Measurements from ENCODE around the gene ANO4.

The ANO4 gene

DNA sequence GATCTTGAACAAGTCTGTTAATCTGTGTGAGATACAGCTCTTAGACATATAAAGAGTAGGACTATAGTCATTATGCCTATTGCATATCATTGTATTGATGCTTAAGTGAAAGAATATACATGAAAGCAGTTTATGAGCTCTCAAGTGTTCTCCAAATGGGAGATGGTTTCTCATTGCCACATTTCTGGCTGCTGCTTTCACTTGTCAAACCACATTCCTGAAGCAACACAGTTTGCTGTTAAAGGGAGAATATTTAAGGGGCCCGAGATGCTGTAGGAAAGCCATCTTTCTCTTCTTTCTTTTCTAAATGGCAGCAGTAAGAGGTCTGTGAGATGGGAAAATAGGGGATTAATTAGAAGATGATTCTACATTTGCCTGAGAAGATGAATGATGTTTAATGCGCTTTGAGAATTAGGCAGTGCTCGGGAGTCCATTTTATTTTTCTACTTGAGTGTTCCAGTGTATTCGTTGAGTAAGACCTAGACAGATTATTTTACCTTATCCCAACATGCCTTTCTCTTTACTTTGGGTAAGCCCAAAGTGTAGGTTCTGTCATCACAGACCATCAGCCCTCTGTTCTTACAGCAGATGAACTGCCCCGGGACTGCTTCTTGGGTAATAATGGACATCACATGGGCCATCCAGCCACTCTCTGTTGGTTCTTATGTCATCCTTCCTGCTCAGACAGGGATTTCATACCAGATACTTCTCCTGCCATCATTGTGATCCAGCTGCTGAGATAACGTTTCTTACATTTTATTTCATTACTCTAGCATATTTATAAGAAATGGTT, 35.6 kb downstream of the ANO4 start:
- Histone ChIP-seq H3K27ac (no peak overlapping the region), H3K4me3 (no peak overlapping the region)
- no peak for DNase-seq (ENCODE audit: low spot score)
- TF ChIP-seq, protein P1, sequence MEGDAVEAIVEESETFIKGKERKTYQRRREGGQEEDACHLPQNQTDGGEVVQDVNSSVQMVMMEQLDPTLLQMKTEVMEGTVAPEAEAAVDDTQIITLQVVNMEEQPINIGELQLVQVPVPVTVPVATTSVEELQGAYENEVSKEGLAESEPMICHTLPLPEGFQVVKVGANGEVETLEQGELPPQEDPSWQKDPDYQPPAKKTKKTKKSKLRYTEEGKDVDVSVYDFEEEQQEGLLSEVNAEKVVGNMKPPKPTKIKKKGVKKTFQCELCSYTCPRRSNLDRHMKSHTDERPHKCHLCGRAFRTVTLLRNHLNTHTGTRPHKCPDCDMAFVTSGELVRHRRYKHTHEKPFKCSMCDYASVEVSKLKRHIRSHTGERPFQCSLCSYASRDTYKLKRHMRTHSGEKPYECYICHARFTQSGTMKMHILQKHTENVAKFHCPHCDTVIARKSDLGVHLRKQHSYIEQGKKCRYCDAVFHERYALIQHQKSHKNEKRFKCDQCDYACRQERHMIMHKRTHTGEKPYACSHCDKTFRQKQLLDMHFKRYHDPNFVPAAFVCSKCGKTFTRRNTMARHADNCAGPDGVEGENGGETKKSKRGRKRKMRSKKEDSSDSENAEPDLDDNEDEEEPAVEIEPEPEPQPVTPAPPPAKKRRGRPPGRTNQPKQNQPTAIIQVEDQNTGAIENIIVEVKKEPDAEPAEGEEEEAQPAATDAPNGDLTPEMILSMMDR (IDR thresholded peaks at IDR 0.05), result no peak

DNA sequence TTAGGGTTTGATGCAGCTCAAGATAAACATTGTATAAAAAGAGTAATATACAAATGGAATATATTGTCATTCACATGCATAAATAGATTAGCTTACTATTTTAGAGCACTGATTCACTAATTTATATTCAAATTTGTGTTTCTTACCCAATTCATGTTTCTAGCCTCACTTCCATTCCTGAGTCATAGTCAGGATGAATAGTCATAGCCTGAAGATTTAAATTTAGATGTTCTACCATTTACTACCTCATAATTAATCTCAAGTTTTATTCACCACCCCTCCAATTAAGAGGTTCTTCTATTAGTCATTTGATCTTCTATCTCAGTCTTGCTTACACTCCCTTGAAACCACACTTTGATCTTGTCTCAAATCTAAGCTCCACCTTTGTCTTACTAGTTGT, 38.7 kb downstream of the ANO4 start:
- DNase-seq (ENCODE audit: low spot score), result no peak

DNA sequence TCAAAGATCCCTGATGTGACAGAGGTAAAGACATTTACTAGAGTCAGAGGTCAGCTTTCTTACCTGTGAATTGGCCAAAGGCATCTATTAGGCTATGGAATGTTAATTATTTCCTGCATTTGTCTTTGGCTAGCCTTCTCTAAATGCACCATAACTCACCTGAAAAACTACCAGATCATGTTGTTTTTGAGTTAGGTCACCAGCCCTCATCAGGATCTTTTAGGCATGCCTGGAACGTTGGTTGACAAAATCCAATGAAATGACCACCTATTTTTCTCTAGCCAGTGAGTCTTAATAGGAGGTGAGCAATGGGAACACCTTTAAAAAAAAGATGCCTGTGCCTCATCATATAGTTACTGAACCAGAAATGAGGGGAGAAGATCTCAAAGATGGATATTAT, 46.2 kb downstream of the ANO4 start:
- H3K4me3 ChIP-seq, result no peak overlapping the region
- no peak overlapping the region for H3K27ac ChIP-seq
- TF ChIP-seq, protein P1 (IDR thresholded peaks at IDR 0.05), result no peak
- no peak for DNase-seq (ENCODE audit: low spot score)

More for the DNA sequence above, 38.7 kb downstream of the ANO4 start:
- no peak overlapping the region for H3K4me3 ChIP-seq
- TF ChIP-seq, protein P1 (IDR thresholded peaks at IDR 0.05), result no peak
- H3K27ac ChIP-seq, result no peak overlapping the region

DNA sequence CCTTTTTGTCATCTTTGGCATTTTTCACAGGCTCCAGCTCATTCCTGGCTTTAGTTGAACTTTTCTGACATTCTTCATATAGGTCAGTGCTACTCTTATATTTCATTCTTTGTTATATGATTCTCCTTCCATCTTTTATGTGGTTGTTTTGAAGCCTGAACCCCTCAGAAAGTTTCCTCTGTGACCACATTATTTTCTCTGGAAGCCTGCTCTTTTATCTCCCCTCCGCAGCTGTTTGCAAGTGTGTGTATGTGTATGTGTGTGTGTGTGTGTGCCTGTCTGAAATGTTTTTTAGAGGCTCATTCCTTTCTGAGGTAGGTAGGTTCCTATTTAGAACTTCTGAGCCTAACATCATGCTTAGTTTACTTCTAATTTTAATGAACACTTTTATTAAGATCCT, 47.6 kb downstream of the ANO4 start:
- no peak for DNase-seq (ENCODE audit: low spot score)
- H3K27ac ChIP-seq, result no peak overlapping the region
- H3K4me3 ChIP-seq, result no peak overlapping the region

GRCh38 chr12:100843061-100843460, 48.5 kb downstream of the ANO4 start:
- Histone ChIP-seq H3K4me3 (no peak overlapping the region), H3K27ac (no peak overlapping the region)
- TF ChIP-seq, protein P1 (IDR thresholded peaks at IDR 0.05), result no peak
- no peak for DNase-seq (ENCODE audit: low spot score)

More for the DNA sequence above, 47.6 kb downstream of the ANO4 start:
- TF ChIP-seq, protein P1 (IDR thresholded peaks at IDR 0.05), result no peak

GRCh38 chr12:100845095-100845494, 50.5 kb downstream of the ANO4 start:
- no peak for DNase-seq (ENCODE audit: low spot score)
- TF ChIP-seq, protein P1 (IDR thresholded peaks at IDR 0.05), result no peak
- no peak overlapping the region for H3K4me3 ChIP-seq
- no peak overlapping the region for H3K27ac ChIP-seq

- DNase-seq (ENCODE audit: low spot score), result no peak
- Histone ChIP-seq H3K27ac (no peak overlapping the region), H3K4me3 (no peak overlapping the region)
- TF ChIP-seq, protein P1 (IDR thresholded peaks at IDR 0.05), result no peak
Observed at GRCh38 chr12:100851637-100852036, 57.1 kb downstream of the ANO4 start.

All from coronary artery (tissue), 2 donors.